ENCODE data around the gene PDE4B. TPM values are rescaled to one million over a fixed set of nuclear protein-coding genes. Genes with fewer than 3 reads are reported as not detected.
A peak's percentile ranks its signal among the peaks of the same experiment; 100 is the strongest.

Gene PDE4B
- total RNA-seq, 2 donors from 2014 or later, result 4.3 to 18.0 TPM

DNA sequence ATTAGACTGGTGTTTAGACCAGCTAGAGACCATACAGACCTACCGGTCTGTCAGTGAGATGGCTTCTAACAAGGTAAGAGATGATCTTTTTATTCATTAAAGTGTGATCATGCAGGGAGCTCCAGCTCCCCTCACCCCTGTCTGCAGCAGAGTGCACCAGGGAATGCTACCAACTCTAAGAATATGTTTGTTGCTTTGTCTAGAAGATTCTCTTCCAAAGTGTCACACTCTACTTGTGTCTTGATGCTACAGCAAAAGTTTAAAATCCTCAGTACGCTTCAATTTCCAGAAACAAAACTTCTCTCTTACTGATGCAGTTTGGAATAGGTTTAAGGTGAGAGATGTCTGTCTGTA is 539.8 kb downstream of the PDE4B start:
- peak overlapping the region; percentile 77 for H3K27ac Mint-ChIP-seq
- Histone ChIP-seq H3K27ac (ENCODE audit: low read depth, low read length) (peak overlapping the region; percentile 82), H3K36me3 (ENCODE audit: control insufficient read depth, insufficient read depth, low read length) (no peaks in the 10 kb centered on the region), H3K9me3 (ENCODE audit: control insufficient read depth, low read length) (no peaks in the 10 kb centered on the region), H3K4me1 (ENCODE audit: control insufficient read depth, insufficient read depth, low read length) (peaks cover 11% of the 10 kb centered on the region), H3K4me3 (ENCODE audit: low read length) (peak overlapping the region; percentile 81), H3K27me3 (ENCODE audit: control insufficient read depth, insufficient read depth, low read length, poor library complexity, severe bottlenecking) (no peaks in the 10 kb centered on the region), H3K9ac (ENCODE audit: extremely low read depth, low read length, poor library complexity, severe bottlenecking) (peak overlapping the region; percentile 7)
- H3K4me3 Mint-ChIP-seq, result peak overlapping the region; percentile 74
- peaks cover 4% of the 10 kb centered on the region for H3K36me3 Mint-ChIP-seq (ENCODE audit: low read depth)
- DNase-seq, result no peak
- 12 to 18% methylated on average over 1 of the region's 2 CpGs for WGBS, 2 experiments (ENCODE audit: insufficient coverage in 1 of 2, insufficient read length in 1 of 2)
- H3K4me1 Mint-ChIP-seq, result peaks cover 51% of the 10 kb centered on the region
- no peaks in the 10 kb centered on the region for H3K27me3 Mint-ChIP-seq (ENCODE audit: insufficient read depth)
- no peak for TF ChIP-seq CTCF (conservative IDR thresholded peaks at IDR 0.05)
- no peaks in the 10 kb centered on the region for H3K9me3 Mint-ChIP-seq

DNA sequence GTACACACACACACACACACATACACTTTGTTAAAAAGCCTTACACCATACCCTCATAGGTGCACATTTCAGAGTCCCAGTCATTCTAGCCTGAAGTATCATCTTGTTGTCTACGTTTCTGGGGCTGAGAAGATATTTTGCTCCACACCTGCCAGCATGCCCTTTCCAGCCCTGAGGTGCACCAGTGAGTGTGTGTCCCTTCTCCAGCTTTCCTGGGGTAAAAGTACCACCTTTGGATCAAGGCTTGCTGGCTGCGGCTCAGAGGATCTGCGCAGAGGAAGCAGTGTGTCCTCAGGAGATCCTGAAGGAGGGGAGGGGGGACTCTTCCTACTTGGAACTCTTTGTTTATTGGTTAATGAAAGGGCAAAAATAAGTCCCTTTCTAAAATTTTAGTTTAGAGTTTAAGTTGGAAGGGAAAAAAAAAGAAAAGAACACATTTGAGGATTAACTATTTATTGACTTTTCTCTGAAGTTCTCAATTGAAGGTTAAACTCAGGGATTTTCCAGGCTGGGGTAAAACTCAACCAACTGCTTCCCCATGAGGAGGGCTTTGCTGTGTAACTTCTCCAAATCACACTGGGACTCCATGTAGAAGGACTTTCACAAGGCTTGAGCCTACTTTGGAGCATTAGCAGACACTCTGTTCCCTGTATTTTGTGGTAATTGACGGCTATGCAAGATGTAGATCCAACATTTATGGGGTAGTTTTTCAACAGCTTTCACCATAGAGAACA is 540.9 kb downstream of the PDE4B start:
- Mint-ChIP-seq H3K27me3 (ENCODE audit: insufficient read depth) (no peaks in the 10 kb centered on the region), H3K4me1 (peaks cover 52% of the 10 kb centered on the region), H3K4me3 (peak overlapping the region; percentile 74), H3K9me3 (no peaks in the 10 kb centered on the region), H3K36me3 (ENCODE audit: low read depth) (peaks cover 5% of the 10 kb centered on the region), H3K27ac (peak overlapping the region; percentile 70)
- peaks cover 11% of the 10 kb centered on the region for H3K4me1 ChIP-seq (ENCODE audit: control insufficient read depth, insufficient read depth, low read length)
- no peaks in the 10 kb centered on the region for H3K36me3 ChIP-seq (ENCODE audit: control insufficient read depth, insufficient read depth, low read length)
- peak; percentile 61 for DNase-seq
- no peak overlapping the region for H3K27ac ChIP-seq (ENCODE audit: low read depth, low read length)
- H3K9me3 ChIP-seq (ENCODE audit: control insufficient read depth, low read length), result no peaks in the 10 kb centered on the region
- no peak for TF ChIP-seq CTCF (conservative IDR thresholded peaks at IDR 0.05)
- peak overlapping the region; percentile 81 for H3K4me3 ChIP-seq (ENCODE audit: low read length)
- H3K27me3 ChIP-seq (ENCODE audit: control insufficient read depth, insufficient read depth, low read length, poor library complexity, severe bottlenecking), result no peaks in the 10 kb centered on the region
- H3K9ac ChIP-seq (ENCODE audit: extremely low read depth, low read length, poor library complexity, severe bottlenecking), result no peak overlapping the region
- 57 to 59% methylated on average over 1 to 4 of the region's 4 CpGs for WGBS, 2 experiments (ENCODE audit: insufficient coverage in 1 of 2, insufficient read length in 1 of 2)

- H3K9ac ChIP-seq (ENCODE audit: extremely low read depth, low read length, poor library complexity, severe bottlenecking), result no peak overlapping the region
- no peaks in the 10 kb centered on the region for H3K36me3 ChIP-seq (ENCODE audit: control insufficient read depth, insufficient read depth, low read length)
- 82% methylated on average over 2 of the region's 2 CpGs; no CpG with 5 or more reads in 1 of the 2 experiments for WGBS, 2 experiments (ENCODE audit: insufficient coverage in 1 of 2, insufficient read length in 1 of 2)
- H3K27ac ChIP-seq (ENCODE audit: low read depth, low read length), result no peak overlapping the region
- peak overlapping the region; percentile 81 for H3K4me3 ChIP-seq (ENCODE audit: low read length)
- H3K4me1 ChIP-seq (ENCODE audit: control insufficient read depth, insufficient read depth, low read length), result peaks cover 15% of the 10 kb centered on the region
- no peaks in the 10 kb centered on the region for H3K9me3 ChIP-seq (ENCODE audit: control insufficient read depth, low read length)
- no peak for TF ChIP-seq CTCF (conservative IDR thresholded peaks at IDR 0.05)
- Mint-ChIP-seq H3K36me3 (ENCODE audit: low read depth) (peaks cover 5% of the 10 kb centered on the region), H3K27ac (no peak overlapping the region), H3K4me1 (peaks cover 53% of the 10 kb centered on the region), H3K9me3 (no peaks in the 10 kb centered on the region), H3K4me3 (peak overlapping the region; percentile 74), H3K27me3 (ENCODE audit: insufficient read depth) (no peaks in the 10 kb centered on the region)
- no peak for DNase-seq
- H3K27me3 ChIP-seq (ENCODE audit: control insufficient read depth, insufficient read depth, low read length, poor library complexity, severe bottlenecking), result no peaks in the 10 kb centered on the region
These were observed 541.6 kb downstream of the PDE4B start for GRCh38 chr1:66334318-66334717.

All from endodermal cell (in vitro differentiated cells).